Activated CD8-positive, alpha-beta memory T cell treated with anti-CD3 and anti-CD28 coated beads, Interleukin-2, amount 50 U/mL, for 4 hours (primary cell): ENCODE measurements around the gene CFAP251.
"Not testable (repeated sequence)": the region's sequence is repeated elsewhere in the genome, so short reads cannot be mapped to it uniquely, and the experiment has no call there.

Experiments
- DNase-seq: peaks from one replicate; pipeline ENCODE4 v3.0.0-alpha.2; 2020

Gene CFAP251

DNA sequence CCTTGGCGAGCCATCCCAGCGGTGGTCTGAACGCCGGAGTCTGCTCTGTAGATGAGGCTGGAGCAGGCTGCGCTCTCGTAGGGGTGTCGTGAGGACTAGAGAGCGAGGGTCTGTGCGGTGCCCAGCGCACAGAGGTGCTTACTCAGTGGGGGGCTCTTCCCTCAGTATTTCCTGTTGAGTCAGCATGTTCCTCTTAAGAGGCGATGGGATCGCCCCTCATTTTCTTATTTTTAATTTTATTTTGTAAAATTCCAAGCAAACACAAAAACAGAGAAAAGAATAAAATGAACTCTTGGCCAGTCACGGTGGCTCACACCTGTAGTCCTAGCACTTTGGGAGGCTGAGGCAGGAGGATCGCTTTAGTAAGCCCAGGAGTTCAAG lies 62.5 kb downstream of the CFAP251 start:
- no peak for DNase-seq

DNA sequence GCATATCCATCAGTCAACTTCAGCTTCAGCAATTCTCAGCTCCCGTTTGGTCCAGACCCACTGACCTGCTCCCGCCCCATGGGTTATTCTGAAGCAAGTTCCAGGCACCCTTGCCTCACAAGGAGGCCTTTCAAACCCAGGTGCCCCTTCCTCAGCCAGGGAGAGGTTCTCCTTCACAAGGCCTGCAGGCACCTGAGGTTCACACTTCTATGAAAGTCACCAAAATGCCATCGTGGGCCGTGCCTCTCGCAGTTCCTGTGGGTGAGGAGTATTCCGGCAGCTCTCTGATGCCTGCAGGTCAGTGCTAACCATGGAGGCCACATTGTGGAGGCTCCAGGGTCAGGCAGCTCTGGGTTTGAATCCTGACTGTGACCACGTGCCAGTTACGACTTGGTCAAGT lies 63.1 kb downstream of the CFAP251 start:
- DNase-seq = no peak

DNA sequence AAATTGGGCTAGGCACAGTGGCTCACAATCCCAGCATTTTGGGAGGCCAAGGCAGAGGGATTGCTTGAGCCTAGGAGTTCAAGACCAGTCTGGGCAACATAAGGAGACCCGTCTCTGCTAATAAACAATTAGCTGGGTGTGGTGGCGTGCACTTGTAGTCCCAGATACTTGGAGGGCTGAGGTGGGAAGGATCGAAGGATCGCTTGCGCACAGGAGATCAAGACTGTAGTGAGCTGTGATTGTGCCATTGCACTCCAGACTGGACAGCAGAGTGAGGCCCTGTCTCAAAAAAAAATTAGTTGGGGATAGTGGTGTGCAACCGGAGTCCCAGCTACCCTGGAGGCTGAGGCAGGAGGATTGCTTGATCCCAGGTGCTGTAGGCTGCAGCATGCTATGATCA lies 64.6 kb downstream of the CFAP251 start:
- DNase-seq = no peak

DNA sequence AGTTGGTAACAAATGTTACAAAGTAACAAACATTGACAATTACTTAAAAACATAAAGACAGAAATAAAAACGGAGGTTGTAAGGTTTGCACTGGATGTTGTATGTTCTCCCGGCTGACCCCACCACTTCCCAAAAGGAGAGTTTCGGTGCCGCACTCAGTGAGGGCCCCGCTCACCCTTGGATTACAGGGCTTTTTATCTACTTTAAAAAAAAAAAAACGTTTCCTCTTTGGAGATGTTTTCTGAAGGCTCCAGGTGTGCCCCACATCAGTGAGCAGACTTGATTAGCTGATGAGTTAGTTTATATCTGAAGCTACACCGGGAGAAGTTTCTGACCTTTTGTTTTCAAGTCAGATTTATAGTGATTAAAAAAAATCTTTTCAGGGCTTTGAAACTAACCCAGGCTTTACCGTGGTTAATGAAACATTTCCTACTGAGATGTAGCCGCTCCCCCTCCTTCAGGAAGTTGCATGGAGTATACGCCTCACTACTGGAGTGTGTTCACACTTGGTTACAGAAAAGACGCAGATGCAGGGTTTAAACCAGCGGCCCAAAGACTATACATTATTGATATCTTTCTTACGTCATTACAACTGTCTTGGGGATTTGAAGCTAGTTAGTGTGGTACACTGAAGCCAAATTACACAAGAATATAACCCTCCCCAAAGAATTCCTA lies 65.3 kb downstream of the CFAP251 start:
- no peak for DNase-seq

- DNase-seq = no peak
These were observed 68.3 kb downstream of the CFAP251 start for GRCh38 chr12:121986489-121987245.

DNA sequence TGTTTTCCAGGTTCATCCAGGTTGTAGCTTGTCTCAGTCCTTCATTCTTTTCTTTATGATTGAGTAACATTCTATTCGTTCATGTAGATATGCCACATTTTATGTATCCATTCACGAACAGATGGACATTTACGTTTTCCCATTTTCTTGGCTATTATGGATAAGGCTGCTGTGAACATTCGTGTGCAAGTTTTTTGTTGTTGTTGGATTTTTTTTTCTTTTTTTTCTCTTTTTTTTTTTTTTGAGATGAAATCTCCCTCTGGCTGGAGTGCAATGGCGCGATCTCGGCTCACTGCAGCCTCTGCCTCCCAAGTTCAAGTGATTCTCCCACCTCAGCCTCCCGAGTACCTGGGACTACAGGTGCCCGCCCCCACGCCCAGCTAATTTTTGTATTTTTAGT lies 70.1 kb downstream of the CFAP251 start:
- not testable (repeated sequence) for DNase-seq

DNA sequence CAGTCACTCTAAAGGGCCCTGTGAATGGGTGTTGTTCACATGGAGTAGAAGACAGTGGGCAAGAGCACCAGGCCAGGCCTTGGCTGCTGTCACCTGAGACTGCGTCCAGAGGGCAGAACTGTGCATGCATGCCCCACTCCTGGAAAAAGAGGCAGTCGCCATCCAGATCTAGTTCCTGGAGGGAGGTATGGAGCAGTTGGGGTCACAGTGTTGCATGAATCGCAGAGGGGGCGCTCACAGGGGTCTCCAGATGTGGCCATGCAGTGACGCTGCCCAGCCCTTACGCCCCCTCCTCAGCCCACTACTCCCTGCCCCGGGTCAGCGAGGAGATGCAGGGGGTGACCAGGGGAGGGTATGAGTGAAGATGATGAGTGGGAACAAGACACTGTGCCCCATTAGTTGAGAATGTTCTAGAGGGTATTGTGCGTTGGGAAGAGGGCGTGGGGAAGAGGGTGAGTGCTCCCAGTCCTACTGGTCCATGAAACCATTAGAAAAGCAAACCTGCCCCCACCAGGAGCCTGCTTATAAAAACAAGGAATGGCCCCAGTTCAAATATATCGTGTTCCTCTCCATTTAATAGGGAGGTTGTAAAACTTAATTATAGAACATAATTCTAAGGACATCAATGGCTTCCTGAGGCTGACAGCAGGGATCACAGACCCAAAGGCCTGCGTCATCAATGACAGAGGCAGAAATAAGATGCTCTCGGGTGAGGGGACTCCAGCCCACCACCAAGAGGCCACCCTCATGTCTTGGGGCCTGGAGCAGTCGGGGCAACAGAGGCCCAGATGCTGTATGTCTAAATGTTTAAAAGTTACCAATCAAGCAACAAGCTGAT lies 71.1 kb downstream of the CFAP251 start:
- no peak for DNase-seq

DNA sequence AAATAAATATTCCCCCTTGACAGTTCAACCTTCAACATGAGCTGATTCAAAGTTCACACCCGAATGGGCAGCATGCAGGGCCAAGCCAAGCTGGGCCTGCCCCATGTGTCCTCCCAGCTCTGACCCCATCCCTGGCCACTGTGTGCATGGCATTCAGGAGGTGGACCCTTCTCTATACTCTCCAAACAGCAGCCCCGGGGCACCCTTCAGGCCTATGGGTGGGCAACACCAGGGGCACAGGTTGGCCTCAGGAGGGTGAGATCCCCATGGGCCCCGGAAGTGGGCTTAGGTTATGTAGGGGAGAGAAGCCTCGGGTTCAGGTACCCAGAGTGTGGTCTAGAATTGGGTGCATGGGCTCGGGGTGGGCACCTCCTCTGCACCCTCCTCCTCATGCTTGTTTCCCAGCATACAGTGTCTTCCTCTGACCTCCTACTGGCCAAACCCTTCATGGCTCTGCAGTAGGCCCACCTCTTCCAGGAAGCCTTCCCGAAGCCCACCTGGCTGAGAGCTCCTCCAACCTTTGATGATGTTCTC lies 71.8 kb downstream of the CFAP251 start:
- DNase-seq = no peak

DNA sequence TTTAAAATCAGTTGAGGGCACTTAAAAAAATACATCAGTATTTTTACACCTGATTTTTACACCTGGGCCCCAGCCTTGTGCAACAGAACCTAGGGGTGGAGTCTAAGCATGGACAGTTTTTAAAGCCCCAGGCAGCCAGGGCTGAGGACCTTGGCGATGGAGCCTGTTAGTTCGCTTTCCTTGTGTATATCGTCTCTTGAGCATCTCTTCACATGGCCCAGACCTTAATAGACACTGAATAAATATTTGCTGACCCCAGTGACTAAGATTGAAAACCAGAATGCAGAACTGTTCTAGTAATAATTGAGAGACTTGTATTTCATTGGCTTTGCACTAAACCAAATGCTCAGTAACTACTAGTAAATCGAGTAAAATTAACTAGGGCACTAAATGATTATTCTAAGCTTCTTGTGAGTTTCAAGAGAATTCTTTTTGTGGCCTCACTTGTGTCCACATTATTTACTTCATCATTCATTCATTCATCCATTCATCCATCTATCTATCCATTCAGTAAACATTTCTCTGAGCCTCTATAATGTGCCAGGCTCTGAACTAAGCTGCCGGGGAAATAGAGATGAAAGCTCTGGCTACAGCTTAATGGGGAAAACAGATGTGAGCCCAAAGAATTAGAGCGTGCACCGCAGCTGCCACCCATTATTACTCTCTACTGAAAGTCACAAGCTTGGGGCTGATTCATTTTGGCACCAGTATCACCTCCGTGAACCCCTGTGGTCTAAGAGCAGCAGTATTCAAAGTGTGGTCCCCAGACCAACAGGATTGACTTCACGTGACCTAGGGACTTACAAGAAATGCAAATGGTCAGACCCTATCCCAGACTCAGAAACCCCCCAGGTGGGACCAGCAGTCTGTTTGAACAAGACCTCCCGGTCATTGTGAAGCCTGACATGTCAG lies 72.6 kb downstream of the CFAP251 start:
- no peak for DNase-seq

DNA sequence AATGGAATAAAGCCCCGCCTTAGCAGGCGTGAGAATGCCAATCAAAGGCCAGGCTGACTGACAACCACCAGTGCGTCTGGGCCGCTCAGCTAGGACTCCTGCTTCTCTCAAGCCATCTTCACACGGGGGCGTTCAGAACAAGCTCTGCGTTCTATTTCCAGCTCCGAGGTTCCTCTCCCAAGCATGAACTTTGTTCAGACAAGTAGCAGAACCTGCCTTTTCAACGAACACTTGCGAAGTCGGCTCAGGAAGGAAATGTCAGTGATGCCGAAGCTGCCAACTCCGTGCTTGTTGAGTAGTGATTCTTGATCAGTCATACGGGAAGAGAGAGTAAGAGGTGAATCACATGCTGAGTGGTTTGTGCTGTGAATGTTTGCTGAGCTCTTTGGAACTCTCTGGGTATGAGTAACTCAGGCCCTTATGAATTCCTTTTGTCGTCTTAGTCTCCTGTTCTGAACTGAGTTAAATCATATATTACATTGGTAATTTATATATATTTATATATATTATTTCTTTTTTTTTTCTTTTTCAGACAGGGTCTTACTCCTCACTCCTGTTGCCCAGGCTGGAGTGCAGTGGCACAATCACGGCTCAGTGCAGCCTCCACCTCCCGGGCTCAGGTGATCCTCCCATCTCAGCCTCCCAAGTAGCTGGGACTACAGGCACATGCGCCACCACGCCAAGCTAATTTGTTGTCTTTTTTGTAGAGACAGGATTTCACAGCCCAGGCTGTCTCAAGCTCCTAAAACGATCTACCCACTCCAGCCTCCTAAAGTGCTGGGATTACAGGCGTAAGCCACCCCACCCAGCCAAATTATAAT lies 73.9 kb downstream of the CFAP251 start:
- peak; percentile 29 for DNase-seq

GRCh38 chr12:121996050-121996944 lies 77.9 kb downstream of the CFAP251 start:
- DNase-seq = no peak

GRCh38 chr12:121996945-121997612 lies 78.7 kb downstream of the CFAP251 start:
- no peak for DNase-seq

GRCh38 chr12:122001466-122002209 lies 83.2 kb downstream of the CFAP251 start:
- no peak for DNase-seq

- no peak for DNase-seq
These were observed 85.5 kb downstream of the CFAP251 start for GRCh38 chr12:122003651-122004611.

DNA sequence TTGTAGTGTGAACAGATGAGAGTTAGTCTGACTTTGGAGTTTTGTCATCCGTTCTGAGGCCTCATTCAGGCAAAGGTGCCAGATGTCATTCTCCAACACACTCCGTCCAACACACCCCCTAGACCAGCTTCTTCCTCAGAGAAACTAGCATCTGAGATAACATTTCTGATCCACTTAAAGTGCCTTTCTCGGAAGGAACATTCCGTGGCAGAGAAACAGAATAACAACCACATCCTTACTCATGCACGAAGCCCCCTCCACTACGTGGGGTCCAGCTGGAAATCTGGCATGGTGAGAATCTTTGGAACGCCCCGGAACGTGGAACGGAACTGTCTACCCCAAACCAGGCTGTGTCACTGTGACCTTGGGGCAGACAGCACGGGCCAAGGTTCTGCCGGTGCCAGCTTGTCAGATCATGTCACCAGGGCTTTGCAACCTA lies 86.3 kb downstream of the CFAP251 start:
- no peak for DNase-seq

- DNase-seq = no peak
These were observed 86.9 kb downstream of the CFAP251 start for GRCh38 chr12:122005252-122005776.

- no peak for DNase-seq
These were observed 88.0 kb downstream of the CFAP251 start for GRCh38 chr12:122006186-122006926.
